Vagina (tissue), 2 donors: ENCODE data around the gene TARS1. TPM values are rescaled to one million over a fixed set of nuclear protein-coding genes. Genes with fewer than 3 reads are reported as not detected.

Experiments
- DNase-seq, 2 donors: peaks; one replicate each; pipeline ENCODE4 v3.0.0-alpha.2; 2017; ENCODE audit errors: extremely low spot score in 2 of 2
- H3K27ac ChIP-seq: fragments of 200-600 bp; sonication (generic); one replicate; pipeline ENCODE4 v1.5.1; 2019
- H3K27me3 ChIP-seq: fragments of 200-600 bp; sonication (generic); one replicate; pipeline ENCODE4 v1.5.1; 2019
- H3K36me3 ChIP-seq, 2 donors: fragments of 200-600 bp; sonication (generic); one replicate each; pipeline ENCODE4 v1.5.1; 2017 to 2019
- H3K4me1 ChIP-seq: fragments of 200-600 bp; sonication (generic); one replicate; pipeline ENCODE4 v1.5.1; 2019
- H3K4me3 ChIP-seq, 2 donors: fragments of 200-600 bp; sonication (generic); 1 replicate in 1 of 2; 2 replicates in 1 of 2; pipeline ENCODE4 v1.5.1; 2016 to 2019
- H3K9me3 ChIP-seq: fragments of 200-600 bp; sonication (generic); one replicate; pipeline ENCODE4 v1.5.1; 2019
- CTCF ChIP-seq, 3 experiments: fragments of 450-650 bp in 2 of 3; fragments of 200-600 bp in 1 of 3; sonication (generic) in 1 of 3; IDR thresholded peaks; one replicate each; pipeline ENCODE4 v1.5.1; 2017 to 2019; ENCODE audit warnings: antibody characterized with exemption in 3 of 3, mild to moderate bottlenecking in 2 of 3, moderate library complexity in 2 of 3
- POLR2A ChIP-seq, 2 donors: fragments of 450-650 bp; IDR thresholded peaks; one replicate each; pipeline ENCODE4 v1.6.1; 2017; ENCODE audit warnings: antibody characterized with exemption in 2 of 2, mild to moderate bottlenecking in 2 of 2, moderate library complexity in 2 of 2
- POLR2AphosphoS5 ChIP-seq, 2 donors: sonication (generic); formaldehyde crosslinking; IDR thresholded peaks; one replicate each; pipeline ENCODE4 v1.9.0; 2017; ENCODE audit warnings: antibody characterized with exemption in 2 of 2, mild to moderate bottlenecking in 2 of 2, low read depth in 1 of 2; ENCODE audit not compliant: insufficient read depth in 1 of 2
- intact Hi-C: fragments of 100-400 bp; cut with DNase I; formaldehyde crosslinking; loops from one replicate; pipeline ENCODE4 v1.15.1; 2023
- total RNA-seq: library from RNA; depleted of rRNA; stranded (reverse); fragments of >200 nt; gene quantifications from one replicate; pipeline ENCODE4 v1.2.3, GENCODE V29; 2016

Gene TARS1
- total RNA-seq, 1 donor from 2014 or later, result 44.4 TPM

- no peak for TF ChIP-seq POLR2A (IDR thresholded peaks at IDR 0.05)
- H3K27ac ChIP-seq, result no peak overlapping the region
- H3K27me3 ChIP-seq, result no peaks in the 10 kb centered on the region
- H3K4me3 ChIP-seq, result no peak overlapping the region
- peaks cover 0 to 8% of the 10 kb centered on the region in 2 donors for H3K36me3 ChIP-seq
- DNase-seq, result no peak
- intact Hi-C loops, result no loop called here
- H3K4me1 ChIP-seq, result no peaks in the 10 kb centered on the region
- no peaks in the 10 kb centered on the region for H3K9me3 ChIP-seq
Observed at GRCh38 chr5:33477816-33478215, 37.1 kb downstream of the TARS1 start.

GRCh38 chr5:33479311-33479710, 38.5 kb downstream of the TARS1 start:
- Histone ChIP-seq H3K27me3 (no peaks in the 10 kb centered on the region), H3K4me3 (no peak overlapping the region), H3K9me3 (no peaks in the 10 kb centered on the region), H3K27ac (no peak overlapping the region), H3K36me3 (peaks cover 0 to 8% of the 10 kb centered on the region in 2 donors), H3K4me1 (no peaks in the 10 kb centered on the region)
- intact Hi-C loops, result no loop called here
- TF ChIP-seq POLR2A (IDR thresholded peaks at IDR 0.05), result no peak
- no peak for TF ChIP-seq CTCF (IDR thresholded peaks at IDR 0.05)
- TF ChIP-seq POLR2AphosphoS5 (IDR thresholded peaks at IDR 0.05; ENCODE audit: insufficient read depth in 1 of 2, low read depth in 1 of 2), result no peak
- DNase-seq, result no peak

- Histone ChIP-seq H3K4me3 (no peak overlapping the region), H3K27ac (no peak overlapping the region), H3K36me3 (no peaks in the 10 kb centered on the region), H3K27me3 (no peaks in the 10 kb centered on the region), H3K9me3 (no peaks in the 10 kb centered on the region), H3K4me1 (no peaks in the 10 kb centered on the region)
- intact Hi-C loops, result no loop called here
- TF ChIP-seq POLR2A (IDR thresholded peaks at IDR 0.05) (no peak), POLR2AphosphoS5 (IDR thresholded peaks at IDR 0.05; ENCODE audit: insufficient read depth in 1 of 2, low read depth in 1 of 2) (no peak), CTCF (IDR thresholded peaks at IDR 0.05) (no peak)
- no peak for DNase-seq
Observed at GRCh38 chr5:33480876-33481275, 40.1 kb downstream of the TARS1 start.

- TF ChIP-seq POLR2AphosphoS5 (IDR thresholded peaks at IDR 0.05; ENCODE audit: insufficient read depth in 1 of 2, low read depth in 1 of 2), result no peak
- no peak for TF ChIP-seq CTCF (IDR thresholded peaks at IDR 0.05)
- no peak for TF ChIP-seq POLR2A (IDR thresholded peaks at IDR 0.05)
- Histone ChIP-seq H3K4me1 (no peaks in the 10 kb centered on the region), H3K27ac (no peak overlapping the region), H3K9me3 (no peaks in the 10 kb centered on the region), H3K27me3 (no peaks in the 10 kb centered on the region), H3K36me3 (no peaks in the 10 kb centered on the region), H3K4me3 (no peak overlapping the region)
- intact Hi-C loops, result no loop called here
- no peak for DNase-seq
Observed at GRCh38 chr5:33482335-33482734, 41.6 kb downstream of the TARS1 start.

GRCh38 chr5:33487236-33487635, 46.5 kb downstream of the TARS1 start:
- no peaks in the 10 kb centered on the region for H3K27me3 ChIP-seq
- no peak for DNase-seq
- no peak overlapping the region for H3K4me3 ChIP-seq
- no peaks in the 10 kb centered on the region for H3K36me3 ChIP-seq
- H3K9me3 ChIP-seq, result no peaks in the 10 kb centered on the region
- intact Hi-C loops, result no loop called here
- no peak overlapping the region for H3K27ac ChIP-seq
- TF ChIP-seq CTCF (IDR thresholded peaks at IDR 0.05) (no peak), POLR2A (IDR thresholded peaks at IDR 0.05) (no peak), POLR2AphosphoS5 (IDR thresholded peaks at IDR 0.05; ENCODE audit: insufficient read depth in 1 of 2, low read depth in 1 of 2) (no peak)
- no peaks in the 10 kb centered on the region for H3K4me1 ChIP-seq
